Activated naive CD8-positive, alpha-beta T cell treated with anti-CD3 and anti-CD28 coated beads, Interleukin-2, amount 10 ng/mL, durations not matched to agents 7 days and 5 days (primary cell): ENCODE data around the gene MYH1. TPM values are rescaled to one million over a fixed set of nuclear protein-coding genes. Genes with fewer than 3 reads are reported as not detected.
"Not testable (repeated sequence)": the region's sequence is repeated elsewhere in the genome, so short reads cannot be mapped to it uniquely, and the experiment has no call there.

Experiments used
- ATAC-seq: fragments of 150-1000 bp; cut with Tn5 transposase; one replicate; pipeline ENCODE4 v1.10.0; 2021; ENCODE audit warnings: low read depth, moderate library complexity
- POLR2A ChIA-PET: fragments of 350-600 bp; sonication (Branson Sonifier 250); formaldehyde crosslinking; loops from one replicate; lab custom pipeline; 2021; ENCODE audit warnings: antibody characterized with exemption; lab: Charles Lee
- DNase-seq: peaks from one replicate; pipeline ENCODE4 v3.0.0; 2021
- H3K27ac Mint-ChIP-seq: one replicate; pipeline ENCODE4 v1.8.0; 2022; ENCODE audit warnings: mild to moderate bottlenecking, mixed read lengths
- H3K27me3 Mint-ChIP-seq: one replicate; pipeline ENCODE4 v1.8.0; 2022; ENCODE audit warnings: mild to moderate bottlenecking, moderate library complexity, mixed read lengths
- H3K36me3 Mint-ChIP-seq: one replicate; pipeline ENCODE4 v1.8.0; 2021; ENCODE audit warnings: mild to moderate bottlenecking, mixed read lengths
- H3K4me1 Mint-ChIP-seq: one replicate; pipeline ENCODE4 v1.8.0; 2021; ENCODE audit warnings: mixed read lengths
- H3K4me3 Mint-ChIP-seq: one replicate; pipeline ENCODE4 v1.8.0; 2022; ENCODE audit warnings: mild to moderate bottlenecking, moderate library complexity, mixed read lengths
- H3K9me3 Mint-ChIP-seq: one replicate; pipeline ENCODE4 v1.8.0; 2021; ENCODE audit warnings: mixed read lengths
- total RNA-seq, 2 experiments: library from RNA; stranded (reverse); gene quantifications; one replicate each; pipeline ENCODE4 v1.2.3, GENCODE V29; 2021

Gene MYH1
- not detected for total RNA-seq

DNA sequence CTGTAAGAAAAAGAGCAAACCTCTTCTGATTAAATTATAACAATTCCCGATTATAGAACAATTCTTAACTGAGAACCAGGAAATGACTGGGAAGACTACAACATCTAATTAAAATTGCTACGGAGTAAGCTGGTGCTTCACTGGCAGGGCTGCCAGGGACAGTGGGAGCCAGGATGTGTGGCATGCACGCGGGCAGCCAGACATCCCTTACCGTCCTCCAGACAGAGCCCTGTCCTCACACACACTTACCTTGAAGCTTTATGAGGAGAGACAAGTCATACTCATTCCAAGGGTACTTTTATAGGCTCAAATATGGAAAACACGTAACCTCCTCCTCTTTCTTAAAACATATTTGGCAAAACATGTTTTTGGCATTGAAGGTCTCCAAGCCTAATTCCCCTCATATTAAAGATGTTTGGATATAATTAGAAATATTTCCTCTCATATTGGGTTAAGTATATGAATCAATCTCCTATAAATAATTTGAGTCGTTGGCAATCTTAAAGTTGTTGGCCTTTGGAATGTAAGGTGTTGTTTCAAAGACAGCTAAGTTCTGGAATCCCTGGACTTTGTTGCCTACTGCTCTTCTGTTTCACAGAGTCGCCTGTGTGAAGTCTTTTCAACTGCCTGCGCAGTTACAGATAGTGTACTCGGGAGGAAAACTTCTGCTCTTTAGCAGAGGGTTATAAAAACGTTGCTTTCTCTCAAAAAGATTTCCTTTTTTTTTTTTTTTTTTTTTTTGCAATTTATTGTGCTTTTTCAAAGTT, at the start of gene MYH1:
MYH1 (minus strand) TSS at position 272 of the 767 bp plus-strand sequence. CDS start 1,900 bp downstream, outside the sequence.
- H3K27ac Mint-ChIP-seq: no peak within 1 kb of the TSS

DNA sequence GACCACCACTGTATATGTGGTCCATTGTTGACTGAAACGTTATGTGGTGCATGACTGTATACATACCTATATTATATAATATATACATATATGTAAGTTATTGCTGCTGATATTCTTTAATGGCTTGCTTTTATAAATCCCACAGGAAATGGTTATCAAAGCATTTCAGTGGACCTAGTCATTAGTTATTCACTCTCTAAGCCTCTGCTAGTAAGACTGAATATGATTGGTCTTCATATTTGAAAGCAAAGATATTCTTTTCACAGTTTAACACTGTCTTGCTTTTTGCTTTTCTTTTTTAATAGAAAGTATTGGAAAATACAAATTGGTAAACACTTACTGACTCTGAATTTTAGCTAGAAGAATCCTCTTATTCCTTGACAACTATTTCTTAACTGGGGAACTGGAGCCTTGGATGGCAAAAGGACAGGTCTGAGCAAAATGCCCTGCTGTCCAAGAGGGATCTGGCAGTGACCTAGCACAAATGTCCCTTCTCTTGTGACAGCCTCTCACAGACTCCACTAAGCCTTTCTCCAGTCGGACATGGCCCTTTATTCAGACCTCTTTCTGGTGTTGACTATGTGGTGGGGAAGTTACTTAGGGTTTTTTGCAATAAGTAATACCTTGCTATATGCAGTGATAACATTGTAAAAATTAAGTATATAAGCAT, 45.8 kb upstream of the MYH1 start:
- Mint-ChIP-seq H3K27me3 (peaks cover 2% of the 10 kb centered on the region), H3K36me3 (no peaks in the 10 kb centered on the region), H3K27ac (no peak overlapping the region), H3K4me3 (no peak overlapping the region), H3K9me3 (no peaks in the 10 kb centered on the region), H3K4me1 (no peaks in the 10 kb centered on the region)
- POLR2A ChIA-PET: no interaction called here
- DNase-seq: no peak
- no peak for ATAC-seq

More for the DNA sequence above, at the start of gene MYH1:
- Mint-ChIP-seq H3K4me1 (no peaks in the 10 kb centered on the region), H3K4me3 (no peak within 1 kb of the TSS), H3K27me3 (peaks cover 2% of the 10 kb centered on the region), H3K36me3 (no peaks in the 10 kb centered on the region), H3K9me3 (no peaks in the 10 kb centered on the region)
- ATAC-seq (no peak), DNase-seq (no peak)
- POLR2A ChIA-PET: no interaction called here

- H3K4me3 Mint-ChIP-seq: no peak overlapping the region
- no peak overlapping the region for H3K27ac Mint-ChIP-seq
- H3K27me3 Mint-ChIP-seq: peaks cover 2% of the 10 kb centered on the region
- ATAC-seq: no peak
- H3K4me1 Mint-ChIP-seq: no peaks in the 10 kb centered on the region
- POLR2A ChIA-PET: no interaction called here
- H3K9me3 Mint-ChIP-seq: no peaks in the 10 kb centered on the region
- no peak for DNase-seq
- H3K36me3 Mint-ChIP-seq: no peaks in the 10 kb centered on the region
These were observed 39.7 kb upstream of the MYH1 start for GRCh38 chr17:10558049-10558448.

GRCh38 chr17:10557422-10557821, 39.1 kb upstream of the MYH1 start:
- DNase-seq (no peak), ATAC-seq (no peak)
- Mint-ChIP-seq H3K27me3 (peaks cover 2% of the 10 kb centered on the region), H3K27ac (no peak overlapping the region), H3K9me3 (no peaks in the 10 kb centered on the region), H3K4me1 (no peaks in the 10 kb centered on the region), H3K4me3 (no peak overlapping the region), H3K36me3 (no peaks in the 10 kb centered on the region)
- POLR2A ChIA-PET: no interaction called here

- H3K4me1 Mint-ChIP-seq: no peaks in the 10 kb centered on the region
- no peak overlapping the region for H3K4me3 Mint-ChIP-seq
- no peaks in the 10 kb centered on the region for H3K36me3 Mint-ChIP-seq
- ATAC-seq (no peak), DNase-seq (no peak)
- peaks cover 2% of the 10 kb centered on the region for H3K27me3 Mint-ChIP-seq
- no peak overlapping the region for H3K27ac Mint-ChIP-seq
- H3K9me3 Mint-ChIP-seq: no peaks in the 10 kb centered on the region
- POLR2A ChIA-PET: no interaction called here
These were observed 38.1 kb upstream of the MYH1 start for GRCh38 chr17:10556301-10557005.

GRCh38 chr17:10550014-10550413, 31.7 kb upstream of the MYH1 start:
- POLR2A ChIA-PET: no interaction called here

DNA sequence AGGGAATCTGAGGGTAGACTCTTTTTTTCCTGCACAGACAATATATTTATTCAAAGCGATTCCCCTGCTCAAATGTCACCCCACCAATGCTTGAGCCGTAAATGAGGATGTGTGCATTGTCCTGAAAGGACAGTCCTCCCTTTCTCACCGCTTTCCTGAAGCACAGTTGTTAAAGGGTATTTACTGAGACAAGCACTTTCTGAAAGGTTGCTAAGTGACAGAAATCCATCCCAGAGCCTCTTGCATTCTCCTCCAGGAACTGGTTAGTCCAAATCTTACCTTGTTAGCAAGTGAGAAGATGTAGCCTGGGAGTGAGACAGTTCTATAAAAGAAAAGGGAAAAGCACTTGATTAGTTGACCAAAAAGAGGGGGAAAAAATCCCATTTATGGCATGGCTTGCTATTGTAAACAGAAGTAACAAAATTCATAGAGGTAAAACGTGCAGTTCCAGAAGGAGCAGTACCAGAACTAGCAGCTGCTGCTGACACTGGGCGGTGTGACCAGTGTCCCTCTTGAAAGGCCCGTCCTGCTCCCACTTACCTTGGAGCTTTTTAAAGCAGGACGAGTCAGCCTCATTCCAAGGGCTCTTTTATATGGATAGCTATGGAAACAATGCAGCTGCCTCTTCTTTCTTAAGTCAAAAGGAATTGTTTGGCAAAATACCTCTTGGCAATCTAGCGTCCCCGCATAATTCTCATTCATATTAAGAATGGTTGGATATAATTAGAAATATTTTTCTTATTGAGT, 30.9 kb upstream of the MYH1 start, which contains the start of gene MYH2:
MYH2 (minus strand) TSS at position 563 of the 747 bp plus-strand sequence. CDS start 1,738 bp downstream, outside the sequence.
- Mint-ChIP-seq H3K9me3 (peaks cover 2% of the 10 kb centered on the region), H3K27ac (no peak within 1 kb of the TSS), H3K4me3 (no peak within 1 kb of the TSS), H3K4me1 (no peaks in the 10 kb centered on the region), H3K36me3 (no peaks in the 10 kb centered on the region), H3K27me3 (peaks cover 3% of the 10 kb centered on the region)
- DNase-seq (no peak), ATAC-seq (no peak)
- POLR2A ChIA-PET: no interaction called here

More at GRCh38 chr17:10550014-10550413, 31.7 kb upstream of the MYH1 start:
- Mint-ChIP-seq H3K4me1 (no peaks in the 10 kb centered on the region), H3K9me3 (peaks cover 2% of the 10 kb centered on the region), H3K27ac (no peak overlapping the region), H3K27me3 (peaks cover 3% of the 10 kb centered on the region), H3K4me3 (no peak overlapping the region), H3K36me3 (no peaks in the 10 kb centered on the region)
- no peak for DNase-seq
- ATAC-seq: no peak

DNA sequence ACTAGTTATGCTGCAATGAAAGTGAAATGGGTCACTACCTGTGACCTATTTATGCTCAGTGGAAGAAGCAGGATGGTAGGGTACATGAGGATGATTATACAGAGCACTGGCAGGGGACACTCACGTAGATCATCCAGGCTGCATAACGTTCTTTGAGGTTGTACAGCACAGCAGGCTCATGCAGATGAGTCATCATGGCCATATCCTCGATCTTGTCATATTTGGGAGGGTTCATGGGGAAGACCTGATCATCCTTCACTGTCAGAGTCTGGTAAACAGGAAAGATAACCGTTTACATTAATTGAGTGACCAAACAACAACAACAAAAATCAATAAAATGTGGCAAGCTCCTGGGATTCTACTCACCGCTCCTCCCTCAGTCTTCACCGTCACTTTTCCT, 29.0 kb upstream of the MYH1 start:
- no peaks in the 10 kb centered on the region for H3K36me3 Mint-ChIP-seq
- DNase-seq (no peak), ATAC-seq (no peak)
- no peak overlapping the region for H3K4me3 Mint-ChIP-seq
- POLR2A ChIA-PET: no interaction called here
- no peak overlapping the region for H3K27ac Mint-ChIP-seq
- peaks cover 3% of the 10 kb centered on the region for H3K27me3 Mint-ChIP-seq
- H3K4me1 Mint-ChIP-seq: no peaks in the 10 kb centered on the region
- H3K9me3 Mint-ChIP-seq: peaks cover 2% of the 10 kb centered on the region

DNA sequence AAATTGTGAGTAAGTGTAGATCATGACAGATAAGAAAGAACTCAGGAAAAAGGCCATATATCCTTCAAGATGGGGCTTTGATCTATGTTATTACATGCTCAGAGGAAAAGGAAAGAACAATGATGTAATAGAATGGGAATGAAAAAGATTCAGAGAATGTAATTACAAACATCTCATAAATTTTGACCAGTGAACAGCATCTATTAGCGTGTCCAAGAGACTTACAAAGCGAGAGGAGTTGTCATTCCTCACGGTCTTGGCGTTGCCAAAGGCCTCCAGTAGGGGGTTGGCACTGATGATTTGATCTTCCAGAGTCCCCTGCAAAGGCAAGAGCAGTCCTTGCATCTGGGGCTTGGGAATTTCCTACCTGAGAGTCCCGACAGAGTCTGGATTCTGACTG, 25.1 kb upstream of the MYH1 start:
- POLR2A ChIA-PET, H3K4me3 Mint-ChIP-seq, H3K36me3 Mint-ChIP-seq, DNase-seq, H3K27ac Mint-ChIP-seq, H3K27me3 Mint-ChIP-seq, H3K4me1 Mint-ChIP-seq, ATAC-seq, H3K9me3 Mint-ChIP-seq: not testable (repeated sequence)

DNA sequence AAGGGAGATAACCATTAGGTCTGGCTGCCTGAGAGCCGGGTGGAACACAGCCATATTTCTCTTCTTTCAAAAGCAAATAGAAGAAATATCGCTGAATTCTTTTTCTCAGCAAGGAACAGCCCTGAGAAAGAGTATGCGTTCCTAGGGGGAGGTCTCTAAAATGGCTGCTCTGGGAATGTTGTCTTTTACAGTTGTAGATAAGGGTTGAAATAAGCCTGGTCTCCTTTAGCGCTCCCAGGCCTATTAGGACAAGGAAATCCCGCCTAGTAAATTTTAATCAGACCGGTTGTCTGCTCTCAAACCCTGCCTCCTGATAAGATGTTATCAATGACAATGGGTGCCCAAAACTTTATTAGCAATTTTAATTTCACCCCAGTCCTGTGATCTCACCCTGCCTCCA, 22.8 kb upstream of the MYH1 start:
- H3K9me3 Mint-ChIP-seq, H3K27ac Mint-ChIP-seq, H3K4me3 Mint-ChIP-seq, H3K27me3 Mint-ChIP-seq, H3K36me3 Mint-ChIP-seq, H3K4me1 Mint-ChIP-seq, DNase-seq, POLR2A ChIA-PET, ATAC-seq: not testable (repeated sequence)

- H3K36me3 Mint-ChIP-seq: no peaks in the 10 kb centered on the region
- DNase-seq (no peak), ATAC-seq (no peak)
- H3K4me1 Mint-ChIP-seq: no peaks in the 10 kb centered on the region
- H3K9me3 Mint-ChIP-seq: no peaks in the 10 kb centered on the region
- H3K27me3 Mint-ChIP-seq: no peaks in the 10 kb centered on the region
- H3K4me3 Mint-ChIP-seq: no peak overlapping the region
- POLR2A ChIA-PET: no interaction called here
- no peak overlapping the region for H3K27ac Mint-ChIP-seq
These were observed 13.7 kb upstream of the MYH1 start for GRCh38 chr17:10532026-10532425.

- Mint-ChIP-seq H3K27me3 (peaks cover 3% of the 10 kb centered on the region), H3K9me3 (no peaks in the 10 kb centered on the region), H3K36me3 (no peaks in the 10 kb centered on the region), H3K27ac (no peak overlapping the region), H3K4me1 (no peaks in the 10 kb centered on the region), H3K4me3 (no peak overlapping the region)
- DNase-seq: no peak
- no peak for ATAC-seq
- POLR2A ChIA-PET: no interaction called here
These were observed 9.1 kb upstream of the MYH1 start for GRCh38 chr17:10527419-10527818.

DNA sequence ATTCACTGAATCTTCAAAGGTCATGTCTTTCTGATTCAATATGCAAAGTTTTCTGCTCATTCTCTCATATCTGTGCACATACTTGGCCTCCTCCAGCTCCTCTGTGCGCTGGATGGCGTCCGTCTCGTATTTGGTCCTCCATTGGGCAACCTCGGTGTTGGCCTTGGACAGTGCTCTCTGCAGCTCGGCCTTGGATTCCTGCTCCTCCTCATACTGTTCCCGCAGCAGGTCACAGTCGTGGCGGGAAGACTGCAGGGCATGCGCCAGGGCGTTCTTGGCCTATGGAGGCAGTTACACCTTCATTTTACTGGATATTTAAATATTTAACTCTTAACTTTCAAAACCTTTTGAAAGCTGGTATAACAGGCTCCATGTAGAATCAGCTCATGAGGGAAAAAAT, 8.2 kb upstream of the MYH1 start:
- DNase-seq (no peak), ATAC-seq (no peak)
- Mint-ChIP-seq H3K4me3 (no peak overlapping the region), H3K9me3 (no peaks in the 10 kb centered on the region), H3K27me3 (peaks cover 3% of the 10 kb centered on the region), H3K36me3 (no peaks in the 10 kb centered on the region), H3K27ac (no peak overlapping the region), H3K4me1 (no peaks in the 10 kb centered on the region)
- POLR2A ChIA-PET: no interaction called here
